ENCODE measurements around the gene MSH5. TPM values are rescaled to one million over a fixed set of nuclear protein-coding genes. Genes with fewer than 3 reads are reported as not detected.

The MSH5 gene
- total RNA-seq, 2 donors from 2014 or later, result 6.7 to 12.9 TPM

- intact Hi-C loops (cut with DNase I), result no loop called here
- H3K4me1 ChIP-seq, result peaks cover 38% of the 10 kb centered on the region
- peak overlapping the region; percentile 26 to 62 for H3K4me3 ChIP-seq
- ATAC-seq, result no peak
- H3K36me3 ChIP-seq (replicated peaks in 1 of 2; ENCODE audit: insufficient read depth in 1 of 2, low read depth in 2 of 2), result no peaks in the 10 kb centered on the region
- TF ChIP-seq POLR2A (IDR thresholded peaks at IDR 0.05) (no peak), CTCF (IDR thresholded peaks at IDR 0.05) (no peak)
- no peak for DNase-seq
- H3K27ac ChIP-seq, result peak overlapping the region in 3 of 4 donors; percentile 86 to 91 (median 90)
- no peaks in the 10 kb centered on the region for H3K9me3 ChIP-seq
- H3K27me3 ChIP-seq, result no peaks in the 10 kb centered on the region
- 20 to 22% methylated on average over 29 of the region's 29 CpGs for WGBS, 2 donors
These were observed 805 bp downstream of the MSH5 start for GRCh38 chr6:31740397-31741223.

GRCh38 chr6:31741815-31742214, 2.0 kb downstream of the MSH5 start:
- DNase-seq (no peak), ATAC-seq (no peak)
- no peak overlapping the region for H3K4me3 ChIP-seq
- no peaks in the 10 kb centered on the region for H3K36me3 ChIP-seq (replicated peaks in 1 of 2; ENCODE audit: insufficient read depth in 1 of 2, low read depth in 2 of 2)
- TF ChIP-seq CTCF (IDR thresholded peaks at IDR 0.05) (no peak), POLR2A (IDR thresholded peaks at IDR 0.05) (no peak)
- H3K9me3 ChIP-seq, result no peaks in the 10 kb centered on the region
- intact Hi-C loops (cut with DNase I), result no loop called here
- WGBS, 2 donors, result 50 to 76% methylated on average over 2 of the region's 2 CpGs
- H3K27me3 ChIP-seq, result no peaks in the 10 kb centered on the region
- H3K4me1 ChIP-seq, result peaks cover 33% of the 10 kb centered on the region
- no peak overlapping the region for H3K27ac ChIP-seq

GRCh38 chr6:31742894-31743293, 3.1 kb downstream of the MSH5 start:
- ATAC-seq (no peak), DNase-seq (no peak)
- H3K4me1 ChIP-seq, result peaks cover 22% of the 10 kb centered on the region
- H3K4me3 ChIP-seq, result no peak overlapping the region
- intact Hi-C loops (cut with DNase I), result no loop called here
- no peak for TF ChIP-seq CTCF (IDR thresholded peaks at IDR 0.05)
- no peak for TF ChIP-seq POLR2A (IDR thresholded peaks at IDR 0.05)
- H3K36me3 ChIP-seq (replicated peaks in 1 of 2; ENCODE audit: insufficient read depth in 1 of 2, low read depth in 2 of 2), result no peaks in the 10 kb centered on the region
- no peak overlapping the region for H3K27ac ChIP-seq
- no peaks in the 10 kb centered on the region for H3K9me3 ChIP-seq
- 80 to 82% methylated on average over 3 of the region's 3 CpGs for WGBS, 2 donors
- no peaks in the 10 kb centered on the region for H3K27me3 ChIP-seq

- no peak for ATAC-seq
- TF ChIP-seq POLR2A (IDR thresholded peaks at IDR 0.05) (no peak), CTCF (IDR thresholded peaks at IDR 0.05) (no peak)
These were observed 4.6 kb downstream of the MSH5 start for GRCh38 chr6:31744422-31744821.

More at GRCh38 chr6:31744422-31744821, 4.6 kb downstream of the MSH5 start:
- 67 to 77% methylated on average over 1 of the region's 1 CpG for WGBS, 2 donors
- Histone ChIP-seq H3K27ac (no peak overlapping the region), H3K4me1 (peaks cover 8% of the 10 kb centered on the region), H3K4me3 (no peak overlapping the region), H3K36me3 (replicated peaks in 1 of 2; ENCODE audit: insufficient read depth in 1 of 2, low read depth in 2 of 2) (no peaks in the 10 kb centered on the region), H3K9me3 (no peaks in the 10 kb centered on the region), H3K27me3 (no peaks in the 10 kb centered on the region)
- DNase-seq, result no peak
- intact Hi-C loops (cut with DNase I), result no loop called here
